HepG2 (cell line): Measurements from ENCODE around the gene CAMSAP1. TPM values are rescaled to one million over a fixed set of nuclear protein-coding genes. Genes with fewer than 3 reads are reported as not detected.

Experiments used
- ATAC-seq: fragments of 200-7000 bp; cut with Tn5 transposase; 3 replicates; pipeline ENCODE4 v1.9.1; 2020; ENCODE audit warnings: mild to moderate bottlenecking, moderate library complexity
- BruUV-seq: library from RNA; stranded (reverse); fragments of 400-500 nt; replicated peaks from 2 replicates; lab custom pipeline; 2021; lab: Mats Ljungman, UMichigan
- CTCF ChIA-PET: fragments of 300-600 bp; formaldehyde crosslinking; extraction: SDS; loops from one replicate; lab custom pipeline; 2021; ENCODE audit warnings: low total read pairs, inconsistent platforms, low intra/inter-chr PET ratio; lab: Yijun Ruan, JAX
- POLR2A ChIA-PET: fragments of 350-600 bp; sonication (Branson Sonifier 250); formaldehyde crosslinking; loops from one replicate; lab custom pipeline; 2020; ENCODE audit warnings: antibody characterized with exemption, inconsistent platforms; lab: Yijun Ruan, JAX
- DNase-seq: peaks from one replicate; pipeline ENCODE4 v3.0.0-alpha.2; 2015; ENCODE audit warnings: low spot score
- FAIRE-seq: peaks from 3 replicates; lab custom pipeline; 2011; peaks lifted over from hg19 to GRCh38; lab: Jason Lieb, UNC
- H2AFZ ChIP-seq: one replicate; pipeline ENCODE4 v1.6.1; 2011; ENCODE audit warnings: low read length, inconsistent platforms
- H3K27ac ChIP-seq: fragments of 300-600 bp; 3 replicates; pipeline ENCODE4 v1.8.0; 2011; ENCODE audit warnings: mixed run types, mild to moderate bottlenecking, mixed read lengths, low read length, inconsistent platforms; ENCODE audit not compliant: insufficient read depth; ENCODE audit errors: extremely low read length
- H3K27me3 ChIP-seq, 2 experiments: fragments of 200-600 bp in 1 of 2; 2 replicates in 1 of 2; 3 replicates in 1 of 2; pipeline versions ENCODE4 v1.6.0 to v1.8.0; 2011; ENCODE audit warnings: low read length in 2 of 2, mild to moderate bottlenecking in 2 of 2, moderate library complexity in 2 of 2, inconsistent platforms in 1 of 2; ENCODE audit not compliant: insufficient read depth in 2 of 2, control insufficient read depth in 1 of 2
- H3K36me3 ChIP-seq, 2 experiments: fragments of 200-600 bp in 1 of 2; replicated peaks in 1 of 2; 2 replicates in 1 of 2; 3 replicates in 1 of 2; pipeline versions ENCODE4 v1.5.1 to v1.8.0; 2011; ENCODE audit warnings: low read length in 2 of 2, inconsistent platforms in 1 of 2; ENCODE audit not compliant: insufficient read depth in 2 of 2, control insufficient read depth in 1 of 2
- H3K4me1 ChIP-seq: 2 replicates; pipeline ENCODE4 v1.5.1; 2012; ENCODE audit warnings: low read length, inconsistent platforms; ENCODE audit not compliant: insufficient read depth
- H3K4me2 ChIP-seq: 2 replicates; pipeline ENCODE4 v1.6.0; 2011; ENCODE audit warnings: low read depth, low read length, inconsistent platforms
- H3K4me3 ChIP-seq, 3 experiments: fragments of 200-600 bp in 1 of 3; sonication (generic), shearing (Covaris generic) in 1 of 3; replicated peaks in 1 of 3; 2 replicates each; pipeline ENCODE4 v1.5.1; 2011 to 2016; ENCODE audit warnings: low read length in 3 of 3, inconsistent platforms in 2 of 3, low read depth in 2 of 3, mild to moderate bottlenecking in 2 of 3, control low read depth in 1 of 3, mixed read lengths in 1 of 3; ENCODE audit not compliant: insufficient read depth in 1 of 3
- H3K79me2 ChIP-seq: one replicate; pipeline ENCODE4 v1.6.1; 2011; ENCODE audit warnings: low read length, inconsistent platforms; ENCODE audit not compliant: insufficient read depth
- H3K9ac ChIP-seq: 2 replicates; pipeline ENCODE4 v1.6.0; 2011; ENCODE audit warnings: mild to moderate bottlenecking, low read depth, low read length, inconsistent platforms; ENCODE audit not compliant: insufficient read depth
- H3K9me3 ChIP-seq: 2 replicates; pipeline ENCODE4 v1.5.1; 2012; ENCODE audit warnings: mild to moderate bottlenecking, low read length
- H4K20me1 ChIP-seq: 2 replicates; pipeline ENCODE4 v1.6.0; 2011; ENCODE audit warnings: inconsistent platforms, mild to moderate bottlenecking, low read length, moderate library complexity; ENCODE audit not compliant: insufficient read depth
- AFF4 ChIP-seq: sonication (generic); formaldehyde crosslinking; IDR thresholded peaks from 2 replicates; pipeline ENCODE4 v1.4.0; 2020; ENCODE audit warnings: missing genetic modification reagents
- ARID5B ChIP-seq: IDR thresholded peaks from 2 replicates; pipeline ENCODE4 v1.4.0; 2020; ENCODE audit warnings: mild to moderate bottlenecking, missing genetic modification reagents
- HINFP ChIP-seq: sonication (generic); formaldehyde crosslinking; IDR thresholded peaks from 2 replicates; pipeline ENCODE4 v1.4.0; 2020; ENCODE audit warnings: low read depth, mild to moderate bottlenecking, missing genetic modification reagents
- IRF1 ChIP-seq: sonication (generic); formaldehyde crosslinking; IDR thresholded peaks from 2 replicates; pipeline ENCODE4 v1.4.0; 2020; ENCODE audit warnings: low read depth, mild to moderate bottlenecking, missing genetic modification reagents
- KAT7 ChIP-seq: IDR thresholded peaks from 2 replicates; pipeline ENCODE4 v1.6.1; 2018; ENCODE audit warnings: borderline replicate concordance, missing compliant biosample characterization
- KLF13 ChIP-seq: sonication (generic); formaldehyde crosslinking; IDR thresholded peaks from 2 replicates; pipeline ENCODE4 v1.4.0; 2020; ENCODE audit warnings: mild to moderate bottlenecking, missing genetic modification reagents
- SP140L ChIP-seq: sonication (generic); formaldehyde crosslinking; IDR thresholded peaks from 2 replicates; pipeline ENCODE4 v1.4.0; 2020; ENCODE audit warnings: missing genetic modification reagents, borderline replicate concordance
- WGBS: methylation state at CpG from one replicate; pipeline ENCODE4 v1.1.6; 2017; ENCODE audit warnings: low lambda C conversion rate; 5-methylcytosine and 5-hydroxymethylcytosine counted together
- in situ Hi-C: cut with HindIII; loops from 2 replicates; pipeline ENCODE4 v1.10.0; 2017; ENCODE audit warnings: low pct_unique_long_range_greater_than_20kb; ENCODE audit not compliant: extremely low pct_ligation_motif_present
- intact Hi-C: fragments of 100-400 bp; cut with micrococcal nuclease; formaldehyde crosslinking; loops from one replicate; pipeline ENCODE4 v1.10.0; 2022; ENCODE audit not compliant: unreplicated experiment
- polyA plus RNA-seq, 8 experiments: library from polyadenylated mRNA; depleted of rRNA in 3 of 8; stranded (reverse) in 7 of 8; unstranded in 1 of 8; fragments of >200 nt; fragmentation: Illumina TruSeq in 4 of 8; extraction: Trizol in 4 of 8; gene quantifications; 2 replicates each; pipeline versions ENCODE4 v1.2.1 to v1.2.3, GENCODE V29; 2011 to 2016; ENCODE audit warnings: low read depth in 4 of 8, missing spikeins in 1 of 8, mixed read lengths in 1 of 8; ENCODE audit not compliant: insufficient read depth in 1 of 8
- total RNA-seq, 5 experiments: library from RNA; depleted of rRNA; stranded (reverse); fragments of >200 nt; fragmentation: Illumina TruSeq; extraction: Trizol; gene quantifications; 2 replicates each; pipeline ENCODE4 v1.2.3, GENCODE V29; 2016; ENCODE audit warnings: low read depth in 1 of 5

Gene CAMSAP1
- total and polyA plus RNA-seq, 2 of the 13 experiments (the other 11 are each of a cell fraction or from before 2014, with no cell fraction given), result 3.8 to 12.4 TPM

- no peak for TF ChIP-seq IRF1 (CRISPR knock-in tag)
- TF ChIP-seq ARID5B (CRISPR knock-in tag), result no peak
- TF ChIP-seq AFF4 (CRISPR knock-in tag), result no peak
Measured at GRCh38 chr9:135812961-135813360, 94.4 kb downstream of the CAMSAP1 start (continued).

GRCh38 chr9:135811801-135812200, 95.5 kb downstream of the CAMSAP1 start:
- TF ChIP-seq KAT7 (no peak), HINFP (CRISPR knock-in tag) (no peak), SP140L (no peak), KLF13 (CRISPR knock-in tag) (no peak)
- in situ Hi-C loops, result no loop called here
- Histone ChIP-seq H3K4me1 (no peaks in the 10 kb centered on the region), H3K27ac (no peak overlapping the region), H3K36me3 (peaks cover 18 to 63% of the 10 kb centered on the region in 2 experiments; a peak in 4 of 5 replicates), H3K9ac (no peak overlapping the region), H3K79me2 (no peaks in the 10 kb centered on the region), H3K27me3 (no peaks in the 10 kb centered on the region), H3K4me2 (no peak overlapping the region), H2AFZ (no peak overlapping the region), H4K20me1 (no peaks in the 10 kb centered on the region), H3K9me3 (no peaks in the 10 kb centered on the region), H3K4me3 (no peak overlapping the region)
- 96% methylated on average over 11 of the region's 11 CpGs for WGBS
- FAIRE-seq (no peak), ATAC-seq (no peak), DNase-seq (no peak)
- POLR2A ChIA-PET, result no interaction called here
- CTCF ChIA-PET, result no interaction called here
- intact Hi-C loops, result no loop called here
- BruUV-seq, result no TSS peak
